GM19238 (cell line): Measurements from ENCODE around the gene GAL3ST1.
A peak's percentile ranks its signal among the peaks of the same experiment; 100 is the strongest.
"Not testable (repeated sequence)": the region's sequence is repeated elsewhere in the genome, so short reads cannot be mapped to it uniquely, and the experiment has no call there.

Experiments used
- DNase-seq: peaks from one replicate; pipeline ENCODE4 v3.0.0; 2011; ENCODE audit warnings: low spot score; ENCODE audit not compliant: insufficient read length

The GAL3ST1 gene

GRCh38 chr22:30596886-30597285 is 22.4 kb upstream of the GAL3ST1 start:
- no peak for DNase-seq

- DNase-seq = no peak
These were observed 21.7 kb upstream of the GAL3ST1 start for GRCh38 chr22:30596199-30596598.

- DNase-seq = not testable (repeated sequence)
These were observed 17.9 kb upstream of the GAL3ST1 start for GRCh38 chr22:30592360-30592713.

GRCh38 chr22:30591588-30592359 is 17.3 kb upstream of the GAL3ST1 start, which contains the start of gene PES1:
Gene PES1, minus strand, starts transcription at chr22:30591910. Its CDS starts 77 bp downstream, at chr22:30591833.
- DNase-seq = peak; percentile 97

GRCh38 chr22:30591191-30591587 is 16.7 kb upstream of the GAL3ST1 start:
- no peak for DNase-seq

GRCh38 chr22:30586414-30586813 is 11.9 kb upstream of the GAL3ST1 start:
- no peak for DNase-seq

- DNase-seq = no peak
These were observed 10.0 kb upstream of the GAL3ST1 start for GRCh38 chr22:30584441-30584840.

GRCh38 chr22:30582788-30583545 is 8.5 kb upstream of the GAL3ST1 start:
- DNase-seq = no peak

GRCh38 chr22:30582051-30582450 is 7.6 kb upstream of the GAL3ST1 start:
- no peak for DNase-seq

- no peak for DNase-seq
These were observed 6.4 kb upstream of the GAL3ST1 start for GRCh38 chr22:30580896-30581295.

GRCh38 chr22:30578481-30578880 is 4.0 kb upstream of the GAL3ST1 start:
- DNase-seq = no peak

GRCh38 chr22:30575859-30576258 is 1.4 kb upstream of the GAL3ST1 start:
- DNase-seq = no peak

GRCh38 chr22:30574997-30575671 is 669 bp upstream of the GAL3ST1 start:
- no peak for DNase-seq

GRCh38 chr22:30573594-30574094 is 821 bp downstream of the GAL3ST1 start:
- no peak for DNase-seq

GRCh38 chr22:30572840-30573593 is 1.4 kb downstream of the GAL3ST1 start:
- DNase-seq = no peak

GRCh38 chr22:30572210-30572609 is 2.3 kb downstream of the GAL3ST1 start:
- DNase-seq = no peak

- no peak for DNase-seq
These were observed 4.7 kb downstream of the GAL3ST1 start for GRCh38 chr22:30569674-30570202.

- no peak for DNase-seq
These were observed 6.2 kb downstream of the GAL3ST1 start for GRCh38 chr22:30568137-30568805.

GRCh38 chr22:30567277-30567676 is 7.2 kb downstream of the GAL3ST1 start:
- not testable (repeated sequence) for DNase-seq

- no peak for DNase-seq
These were observed 8.3 kb downstream of the GAL3ST1 start for GRCh38 chr22:30566125-30566524.
